ENCODE data around the gene C16orf46. TPM values are rescaled to one million over a fixed set of nuclear protein-coding genes. Genes with fewer than 3 reads are reported as not detected.

The C16orf46 gene
- total and polyA plus RNA-seq, 9 of the 15 experiments (the other 6 are each of a cell fraction or from before 2014, with no cell fraction given), result 0.10 to 0.98 (median 0.41) TPM; not detected in 1

DNA sequence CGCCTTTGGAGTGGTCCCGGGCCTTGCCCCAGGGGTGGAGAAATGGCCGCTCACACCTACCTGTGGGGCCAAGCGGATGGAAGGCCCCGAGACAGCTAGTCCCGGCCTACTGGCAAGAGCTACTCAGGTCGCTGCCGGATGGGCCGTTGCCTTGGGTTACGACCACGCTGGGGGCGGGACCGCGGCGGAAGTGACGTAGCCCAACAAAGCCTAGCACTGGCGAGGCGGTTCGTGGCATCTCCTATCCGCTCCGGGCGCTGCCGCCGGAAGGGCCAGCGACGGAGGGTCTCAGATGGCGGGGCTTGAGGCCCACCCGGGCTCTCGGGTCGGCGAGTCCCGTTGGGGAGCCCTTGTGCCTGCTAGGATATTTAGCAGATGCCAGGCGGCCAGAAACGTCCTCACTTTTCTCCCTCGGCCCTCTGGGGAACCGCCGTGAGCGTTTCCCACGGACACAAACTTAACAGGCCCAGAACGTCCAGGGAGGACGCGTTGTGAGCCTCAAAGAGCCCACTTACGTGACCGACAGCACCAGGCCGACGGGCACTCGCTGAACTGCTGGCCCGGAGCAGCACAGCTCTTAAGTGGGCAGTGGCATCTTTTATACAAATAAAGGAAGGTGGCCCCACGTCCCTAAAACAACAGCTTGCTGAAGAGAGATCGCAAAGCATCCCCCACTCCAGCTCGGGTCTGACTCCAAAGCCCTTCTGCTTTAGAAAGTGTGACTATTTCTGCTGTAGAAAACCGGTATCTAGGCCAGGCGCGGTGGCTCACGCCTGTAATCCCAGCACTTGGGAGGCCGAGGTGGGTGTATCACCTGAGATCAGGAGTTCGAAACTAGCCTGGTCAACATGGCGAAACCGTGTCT lies at the start of gene C16orf46 (continued):
- TF ChIP-seq PHB (CRISPR knock-in tag; IDR thresholded peaks at IDR 0.05) (peak; percentile 83; the same call in 1 of the 2 replicates), ZNF282 (CRISPR knock-in tag; IDR thresholded peaks at IDR 0.05) (no peak), COPS2 (conservative IDR thresholded peaks at IDR 0.05) (no peak), ZNF76 (CRISPR knock-in tag; IDR thresholded peaks at IDR 0.05; ENCODE audit: borderline replicate concordance) (peak; percentile 53; the same call in 1 of the 2 replicates), TBL1XR1 (IDR thresholded peaks at IDR 0.05; ENCODE audit: low read length in 2 of 2) (0 out of 4 replicates have a peak, but pooled peaks have one; percentile 10 to 20), KAT7 (CRISPR knock-in tag; IDR thresholded peaks at IDR 0.05; ENCODE audit: borderline replicate concordance) (no peak; the same call in 1 of the 2 replicates), OTX1 (CRISPR knock-in tag; IDR thresholded peaks at IDR 0.05) (0 out of 2 replicates have a peak, but pooled peaks have one; percentile 46), RAD21 (CRISPR knock-in tag; conservative IDR thresholded peaks at IDR 0.05 in 1 of 2, IDR thresholded peaks at IDR 0.05 in 1 of 2) (no peak; a peak in 2 of 4 replicates), XRCC5 (IDR thresholded peaks at IDR 0.05; ENCODE audit: low read depth, low read length) (no peak), POLR2AphosphoS2 (IDR thresholded peaks at IDR 0.05; ENCODE audit: low read length) (peak; percentile 70; the same call in 1 of the 2 replicates), ERF (CRISPR knock-in tag; IDR thresholded peaks at IDR 0.05) (peak; percentile 78; the same call in 1 of the 2 replicates), ZNF133 (CRISPR knock-in tag; IDR thresholded peaks at IDR 0.05) (no peak), SIN3B (IDR thresholded peaks at IDR 0.05; ENCODE audit: low read depth) (peak; percentile 74; the same call in 1 of the 2 replicates), MYC (IDR thresholded peaks at IDR 0.05; ENCODE audit: low read depth, low read length) (peak; percentile 34), MYC (CRISPR knock-in tag; IDR thresholded peaks at IDR 0.05; ENCODE audit: borderline replicate concordance, low read depth) (peak; percentile 73; the same call in 1 of the 2 replicates), ZNF75A (CRISPR knock-in tag; IDR thresholded peaks at IDR 0.05) (0 out of 2 replicates have a peak, but pooled peaks have one; percentile 70), MTA3 (IDR thresholded peaks at IDR 0.05; ENCODE audit: borderline replicate concordance) (peak; percentile 80; the same call in 1 of the 2 replicates), NFXL1 (CRISPR knock-in tag; IDR thresholded peaks at IDR 0.05) (no peak)
- TF ChIP-seq, protein P1, sequence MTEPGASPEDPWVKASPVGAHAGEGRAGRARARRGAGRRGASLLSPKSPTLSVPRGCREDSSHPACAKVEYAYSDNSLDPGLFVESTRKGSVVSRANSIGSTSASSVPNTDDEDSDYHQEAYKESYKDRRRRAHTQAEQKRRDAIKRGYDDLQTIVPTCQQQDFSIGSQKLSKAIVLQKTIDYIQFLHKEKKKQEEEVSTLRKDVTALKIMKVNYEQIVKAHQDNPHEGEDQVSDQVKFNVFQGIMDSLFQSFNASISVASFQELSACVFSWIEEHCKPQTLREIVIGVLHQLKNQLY (CRISPR knock-in tag; conservative IDR thresholded peaks at IDR 0.05), result no peak
- TF ChIP-seq, protein P2, sequence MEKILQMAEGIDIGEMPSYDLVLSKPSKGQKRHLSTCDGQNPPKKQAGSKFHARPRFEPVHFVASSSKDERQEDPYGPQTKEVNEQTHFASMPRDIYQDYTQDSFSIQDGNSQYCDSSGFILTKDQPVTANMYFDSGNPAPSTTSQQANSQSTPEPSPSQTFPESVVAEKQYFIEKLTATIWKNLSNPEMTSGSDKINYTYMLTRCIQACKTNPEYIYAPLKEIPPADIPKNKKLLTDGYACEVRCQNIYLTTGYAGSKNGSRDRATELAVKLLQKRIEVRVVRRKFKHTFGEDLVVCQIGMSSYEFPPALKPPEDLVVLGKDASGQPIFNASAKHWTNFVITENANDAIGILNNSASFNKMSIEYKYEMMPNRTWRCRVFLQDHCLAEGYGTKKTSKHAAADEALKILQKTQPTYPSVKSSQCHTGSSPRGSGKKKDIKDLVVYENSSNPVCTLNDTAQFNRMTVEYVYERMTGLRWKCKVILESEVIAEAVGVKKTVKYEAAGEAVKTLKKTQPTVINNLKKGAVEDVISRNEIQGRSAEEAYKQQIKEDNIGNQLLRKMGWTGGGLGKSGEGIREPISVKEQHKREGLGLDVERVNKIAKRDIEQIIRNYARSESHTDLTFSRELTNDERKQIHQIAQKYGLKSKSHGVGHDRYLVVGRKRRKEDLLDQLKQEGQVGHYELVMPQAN (IDR thresholded peaks at IDR 0.05; ENCODE audit: borderline replicate concordance), result peak; percentile 100
- TF ChIP-seq, protein P3, sequence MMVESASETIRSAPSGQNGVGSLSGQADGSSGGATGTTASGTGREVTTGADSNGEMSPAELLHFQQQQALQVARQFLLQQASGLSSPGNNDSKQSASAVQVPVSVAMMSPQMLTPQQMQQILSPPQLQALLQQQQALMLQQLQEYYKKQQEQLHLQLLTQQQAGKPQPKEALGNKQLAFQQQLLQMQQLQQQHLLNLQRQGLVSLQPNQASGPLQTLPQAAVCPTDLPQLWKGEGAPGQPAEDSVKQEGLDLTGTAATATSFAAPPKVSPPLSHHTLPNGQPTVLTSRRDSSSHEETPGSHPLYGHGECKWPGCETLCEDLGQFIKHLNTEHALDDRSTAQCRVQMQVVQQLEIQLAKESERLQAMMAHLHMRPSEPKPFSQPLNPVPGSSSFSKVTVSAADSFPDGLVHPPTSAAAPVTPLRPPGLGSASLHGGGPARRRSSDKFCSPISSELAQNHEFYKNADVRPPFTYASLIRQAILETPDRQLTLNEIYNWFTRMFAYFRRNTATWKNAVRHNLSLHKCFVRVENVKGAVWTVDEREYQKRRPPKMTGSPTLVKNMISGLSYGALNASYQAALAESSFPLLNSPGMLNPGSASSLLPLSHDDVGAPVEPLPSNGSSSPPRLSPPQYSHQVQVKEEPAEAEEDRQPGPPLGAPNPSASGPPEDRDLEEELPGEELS (CRISPR knock-in tag; IDR thresholded peaks at IDR 0.05; ENCODE audit: borderline replicate concordance), result 0 out of 2 replicates have a peak, but pooled peaks have one; percentile 5
- TF ChIP-seq, protein P4, sequence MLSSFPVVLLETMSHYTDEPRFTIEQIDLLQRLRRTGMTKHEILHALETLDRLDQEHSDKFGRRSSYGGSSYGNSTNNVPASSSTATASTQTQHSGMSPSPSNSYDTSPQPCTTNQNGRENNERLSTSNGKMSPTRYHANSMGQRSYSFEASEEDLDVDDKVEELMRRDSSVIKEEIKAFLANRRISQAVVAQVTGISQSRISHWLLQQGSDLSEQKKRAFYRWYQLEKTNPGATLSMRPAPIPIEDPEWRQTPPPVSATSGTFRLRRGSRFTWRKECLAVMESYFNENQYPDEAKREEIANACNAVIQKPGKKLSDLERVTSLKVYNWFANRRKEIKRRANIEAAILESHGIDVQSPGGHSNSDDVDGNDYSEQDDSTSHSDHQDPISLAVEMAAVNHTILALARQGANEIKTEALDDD (IDR thresholded peaks at IDR 0.05), result no peak
